Daoy (cell line): ENCODE measurements around the gene PROKR1. TPM values are rescaled to one million over a fixed set of nuclear protein-coding genes. Genes with fewer than 3 reads are reported as not detected.
"Not testable (repeated sequence)": the region's sequence is repeated elsewhere in the genome, so short reads cannot be mapped to it uniquely, and the experiment has no call there.

Source experiments
- DNase-seq: peaks from one replicate; pipeline ENCODE4 v3.0.0-alpha.2; 2015; ENCODE audit warnings: low read depth
- total RNA-seq: library from RNA; depleted of rRNA; stranded (reverse); fragments of >200 nt; shearing (Covaris generic); gene quantifications from 2 replicates; pipeline ENCODE4 v1.2.3, GENCODE V29; 2014

The PROKR1 gene
- total RNA-seq, 1 experiment from 2014 or later: 0.06 TPM

DNA sequence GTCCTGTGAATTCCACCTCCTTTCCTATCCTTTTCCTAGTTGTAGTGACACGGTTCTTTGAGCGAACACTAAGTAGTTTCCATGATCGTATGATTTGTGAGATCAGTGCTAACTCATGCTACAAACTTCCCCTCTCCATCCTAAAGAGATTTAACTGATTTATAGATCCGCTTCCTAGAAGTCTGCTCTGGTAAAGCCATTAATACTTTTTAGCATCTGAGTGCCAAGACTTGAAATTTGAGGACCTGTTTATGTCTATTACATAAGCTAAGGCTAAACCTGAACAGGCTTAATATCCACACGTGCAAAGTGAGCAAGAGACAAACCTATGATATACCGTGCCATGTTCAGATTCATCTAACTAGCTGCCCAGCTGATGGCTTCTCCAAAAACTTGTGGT is 14.9 kb downstream of the PROKR1 start:
- DNase-seq: no peak

DNA sequence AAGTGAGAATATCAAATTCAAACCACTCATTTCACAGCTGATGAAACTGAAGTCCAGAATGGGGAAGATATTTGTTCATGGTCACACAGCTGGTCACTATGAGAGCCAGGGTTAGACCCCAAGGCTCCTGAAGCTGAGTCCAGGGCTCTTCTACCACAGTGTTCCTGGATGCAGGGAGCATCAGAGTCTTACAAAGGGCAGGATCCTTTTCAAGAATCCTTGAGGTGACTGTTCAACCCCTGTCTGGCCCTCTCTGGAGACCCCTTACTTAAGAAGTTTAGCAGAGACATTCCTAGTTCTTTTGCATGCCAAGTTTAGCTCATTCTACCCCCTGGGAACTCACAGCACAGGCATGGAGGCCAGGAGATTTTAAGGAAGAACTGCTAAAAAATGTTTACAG is 15.7 kb downstream of the PROKR1 start:
- DNase-seq: no peak

DNA sequence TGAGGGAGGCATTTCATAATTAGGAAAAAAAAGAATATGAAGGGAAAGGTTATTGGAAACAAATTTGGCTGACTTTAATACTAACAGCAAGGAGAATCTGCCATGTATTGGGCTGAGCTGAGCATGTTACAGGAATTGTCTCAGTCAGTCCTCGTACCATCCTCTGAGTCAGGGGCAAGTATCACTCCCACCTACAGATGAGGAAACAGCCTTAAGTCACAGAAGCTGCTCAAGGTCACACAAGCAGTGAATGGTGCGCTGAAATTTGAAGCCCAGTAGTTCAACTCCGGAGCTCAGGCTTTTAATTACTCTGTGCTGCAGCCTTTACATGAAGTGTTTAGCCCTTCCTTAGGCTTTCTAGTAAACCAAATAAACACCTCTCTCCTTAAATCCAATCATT is 17.3 kb downstream of the PROKR1 start:
- no peak for DNase-seq

DNA sequence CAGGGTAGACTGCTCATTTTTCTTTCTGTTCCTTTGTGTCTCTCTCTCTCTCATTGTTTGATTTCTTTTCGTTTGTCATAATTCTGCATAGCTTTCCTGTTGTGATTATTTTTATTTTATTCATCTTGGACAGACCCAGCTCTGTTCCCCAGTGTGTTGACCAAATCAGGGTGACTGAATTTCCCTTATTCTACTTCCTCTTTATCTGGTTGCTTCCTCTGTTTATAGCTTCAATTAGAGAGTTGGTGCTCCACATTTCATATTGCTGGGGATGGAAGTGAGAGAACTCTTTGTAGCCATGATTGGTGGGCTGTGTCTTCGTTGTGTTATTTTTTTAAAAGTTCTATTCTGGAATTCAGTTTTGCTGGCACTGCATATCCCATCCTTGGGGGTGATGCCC is 19.1 kb downstream of the PROKR1 start:
- DNase-seq: no peak

- DNase-seq: no peak
These were observed 20.2 kb downstream of the PROKR1 start for GRCh38 chr2:68663371-68664156.

GRCh38 chr2:68667371-68667770 is 24.0 kb downstream of the PROKR1 start:
- DNase-seq: no peak

GRCh38 chr2:68669651-68670050 is 26.3 kb downstream of the PROKR1 start:
- DNase-seq: no peak

GRCh38 chr2:68671961-68672360 is 28.6 kb downstream of the PROKR1 start:
- DNase-seq: no peak

GRCh38 chr2:68673631-68674030 is 30.3 kb downstream of the PROKR1 start:
- no peak for DNase-seq

DNA sequence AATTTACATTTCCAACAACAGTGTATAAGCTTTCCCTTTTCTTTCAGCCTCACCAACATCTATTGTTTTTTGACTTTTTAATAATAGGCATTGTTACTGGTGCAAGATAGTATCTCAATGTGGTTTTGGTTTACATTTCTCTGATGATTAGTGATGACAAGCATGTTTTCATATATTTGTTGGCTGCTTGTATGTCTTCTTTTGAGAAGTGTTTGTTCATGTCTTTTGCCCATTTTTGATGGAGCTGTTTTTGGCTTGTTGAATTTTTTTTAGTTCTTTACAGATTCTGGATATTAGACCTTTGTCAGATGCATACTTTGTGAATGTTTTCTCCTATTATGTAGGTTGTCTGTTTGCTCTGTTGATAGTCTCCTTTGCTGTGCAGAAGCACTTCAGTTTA is 32.1 kb downstream of the PROKR1 start:
- no peak for DNase-seq

DNA sequence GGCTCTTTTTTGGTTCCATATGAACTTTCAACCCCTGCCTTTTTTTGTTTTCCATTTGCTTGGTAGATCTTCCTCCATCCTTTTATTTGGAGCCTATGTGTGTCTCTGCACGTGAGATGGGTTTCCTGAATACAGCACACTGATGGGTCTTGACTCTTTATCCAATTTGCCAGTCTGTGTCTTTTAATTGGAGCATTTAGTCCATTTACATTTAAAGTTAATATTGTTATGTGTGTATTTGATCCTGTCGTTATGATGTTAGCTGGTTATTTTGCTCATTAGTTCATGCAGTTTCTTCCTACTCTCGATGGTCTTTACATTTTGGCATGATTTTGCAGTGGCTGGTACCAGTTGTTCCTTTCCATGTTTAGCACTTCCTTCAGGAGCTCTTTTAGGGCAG is 34.5 kb downstream of the PROKR1 start:
- not testable (repeated sequence) for DNase-seq

GRCh38 chr2:68679166-68679916 is 36.0 kb downstream of the PROKR1 start:
- not testable (repeated sequence) for DNase-seq

- not testable (repeated sequence) for DNase-seq
These were observed 36.5 kb downstream of the PROKR1 start for GRCh38 chr2:68679917-68680267.

DNA sequence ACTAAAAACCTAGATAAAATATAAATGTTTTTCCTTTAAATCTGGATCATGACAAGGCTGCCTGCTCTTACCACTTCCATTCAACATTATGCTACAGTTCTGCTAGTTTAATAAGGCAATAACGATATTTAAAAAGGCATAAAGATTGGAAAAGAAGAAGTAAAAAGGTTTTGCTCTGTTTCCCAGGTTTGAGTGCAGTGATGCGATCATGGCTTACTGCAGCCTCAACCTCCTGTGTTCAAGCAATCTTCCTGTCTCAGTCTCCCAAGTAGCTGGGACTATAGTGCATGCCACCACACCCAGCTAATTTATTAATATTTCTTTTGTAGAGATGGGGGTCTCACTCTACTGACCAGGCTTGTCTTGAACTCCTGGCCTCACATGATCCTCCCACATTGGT is 40.8 kb downstream of the PROKR1 start:
- DNase-seq: no peak

DNA sequence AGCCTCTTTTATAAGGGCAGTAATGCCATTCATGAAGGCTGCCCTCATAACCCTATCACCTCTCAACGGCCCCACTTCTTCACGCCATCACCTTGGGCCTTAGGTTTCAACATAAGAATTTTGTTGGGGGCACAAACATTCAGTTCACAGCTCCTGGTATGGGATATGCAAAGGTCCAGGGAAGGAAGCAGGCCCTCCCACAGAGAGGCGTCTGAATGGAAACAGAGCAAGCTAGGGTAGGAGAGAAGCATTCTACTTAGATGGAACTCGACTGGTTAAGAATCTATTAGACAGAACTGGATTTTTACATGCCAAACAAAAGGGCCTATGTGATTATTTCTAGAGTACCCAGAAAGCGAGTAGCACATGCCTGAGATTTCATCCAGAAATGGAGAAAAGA is 42.8 kb downstream of the PROKR1 start:
- DNase-seq: no peak

- no peak for DNase-seq
These were observed 43.6 kb downstream of the PROKR1 start for GRCh38 chr2:68687018-68687417.

DNA sequence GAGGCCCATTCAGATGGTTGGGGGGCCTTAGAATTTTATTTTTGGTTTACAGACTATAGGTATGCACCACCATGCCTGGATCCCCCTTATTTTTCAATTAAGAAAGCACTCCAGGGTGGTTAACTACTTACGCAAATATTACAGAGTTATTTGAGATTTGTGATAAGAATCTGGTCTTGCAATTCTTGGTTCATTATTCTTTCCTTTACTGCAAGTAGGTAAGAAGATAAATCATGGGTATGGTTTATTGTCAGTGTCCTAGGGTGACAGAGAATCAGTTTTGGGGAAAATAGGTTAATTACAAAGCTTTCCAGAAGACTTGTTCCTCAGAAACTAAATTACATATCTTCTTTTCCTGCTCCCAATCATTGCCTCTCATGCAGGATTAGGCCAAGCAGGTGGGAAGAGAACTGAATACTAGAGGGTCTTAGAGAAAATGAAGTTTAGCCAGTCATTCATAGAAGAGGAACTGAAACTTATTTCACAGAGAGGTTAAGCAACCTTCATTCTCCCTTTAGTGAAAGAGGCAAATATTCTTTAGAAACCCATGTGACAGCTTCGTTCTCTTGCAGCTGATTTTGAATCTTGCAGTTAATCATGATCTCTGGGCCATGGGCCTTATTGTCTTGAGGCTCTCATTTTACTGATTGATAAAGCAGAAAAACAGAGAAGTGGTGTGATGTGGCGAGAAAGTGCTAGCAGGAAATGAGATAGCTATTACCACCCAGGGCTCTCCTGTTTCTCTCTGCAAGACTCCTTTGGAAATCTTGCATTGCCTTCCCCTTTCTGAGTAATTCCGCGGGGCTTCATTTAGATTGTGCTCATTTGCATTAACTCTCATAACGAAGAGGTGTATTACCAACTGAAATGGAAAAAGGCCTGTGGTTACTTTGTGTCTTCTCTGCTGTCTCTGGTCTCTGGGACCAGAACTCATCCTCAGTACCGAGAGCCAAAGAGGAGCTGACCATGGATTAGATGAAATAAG is 46.5 kb downstream of the PROKR1 start:
- DNase-seq: no peak

- DNase-seq: no peak
These were observed 47.5 kb downstream of the PROKR1 start for GRCh38 chr2:68690851-68691250.

DNA sequence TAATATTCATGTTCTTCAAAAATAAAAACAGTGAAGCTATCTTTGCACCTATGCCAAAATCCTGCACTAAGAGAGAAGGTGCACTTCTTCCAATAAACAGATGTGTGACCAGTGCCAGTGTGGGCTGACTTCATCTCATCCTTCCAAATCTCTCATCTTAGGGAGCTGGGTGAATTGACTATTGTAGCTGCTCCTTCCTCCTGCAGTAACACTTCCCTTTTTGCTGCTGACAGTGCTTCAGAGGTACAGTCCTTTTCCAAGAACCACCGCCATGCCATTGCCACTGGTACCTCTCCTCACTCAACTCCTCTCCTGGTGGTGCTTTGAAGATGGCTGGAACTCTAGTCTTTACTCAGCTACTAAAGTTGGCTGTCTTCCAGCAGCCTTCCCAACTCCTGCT is 49.1 kb downstream of the PROKR1 start:
- no peak for DNase-seq

GRCh38 chr2:68693951-68694350 is 50.6 kb downstream of the PROKR1 start:
- DNase-seq: no peak

DNA sequence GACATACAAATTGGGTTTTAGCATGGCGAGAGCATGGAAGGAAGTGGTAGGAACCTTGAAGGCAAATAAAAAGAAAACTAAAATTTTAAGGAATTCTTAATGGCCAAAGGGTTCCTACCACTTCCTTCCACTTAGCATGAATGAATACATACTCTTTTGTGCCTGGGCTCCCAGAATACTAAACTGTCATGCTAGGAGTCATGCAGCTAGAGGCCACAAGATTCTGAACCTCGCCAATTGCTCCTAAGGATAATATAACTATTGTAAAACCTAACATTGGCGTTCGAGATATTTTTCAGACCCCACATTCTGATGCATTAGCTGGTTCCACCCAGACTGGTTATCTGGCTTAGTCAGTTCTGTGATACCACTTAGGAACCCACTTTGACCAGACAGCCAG is 52.6 kb downstream of the PROKR1 start:
- no peak for DNase-seq

DNA sequence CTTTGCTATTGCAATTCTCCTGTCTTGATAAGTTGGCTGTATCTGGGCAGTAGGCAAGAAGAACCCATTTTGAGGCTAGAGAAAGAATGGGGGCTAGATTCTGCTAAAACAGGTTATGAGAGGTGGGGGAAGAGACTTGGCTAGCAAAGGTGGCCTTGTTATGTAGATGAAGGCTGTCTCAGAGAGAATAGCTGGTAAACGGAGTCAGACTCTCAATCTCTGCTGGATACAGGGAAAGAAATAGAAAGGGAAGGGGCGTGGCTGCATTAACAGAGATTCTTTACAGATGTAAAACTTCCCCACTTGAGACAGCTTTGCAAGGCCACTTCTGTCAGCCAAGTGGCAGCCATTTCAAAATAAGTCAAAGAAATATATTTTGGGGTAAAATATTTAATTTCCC is 53.2 kb downstream of the PROKR1 start:
- DNase-seq: no peak
